Naive B cell (primary cell): ENCODE data around the gene ARMC6. TPM values are rescaled to one million over a fixed set of nuclear protein-coding genes. Genes with fewer than 3 reads are reported as not detected.

ENCODE experiments used
- ATAC-seq, 2 donors: fragments of 150-1000 bp; cut with Tn5 transposase; 2 replicates each; pipeline ENCODE4 v1.10.0; 2021; ENCODE audit warnings: low read depth in 2 of 2, mild to moderate bottlenecking in 2 of 2, moderate library complexity in 2 of 2
- DNase-seq: peaks from one replicate; pipeline ENCODE4 v3.0.0; 2022
- H3K27ac Mint-ChIP-seq, 6 donors: one replicate each; pipeline ENCODE4 v1.8.0; 2020 to 2022; ENCODE audit warnings: mild to moderate bottlenecking in 6 of 6, mixed read lengths in 6 of 6, moderate library complexity in 5 of 6, inconsistent platforms in 2 of 6
- H3K27me3 Mint-ChIP-seq, 3 donors: one replicate each; pipeline ENCODE4 v1.8.0; 2021 to 2022; ENCODE audit warnings: mixed read lengths in 3 of 3, mild to moderate bottlenecking in 1 of 3
- H3K36me3 Mint-ChIP-seq, 2 donors: one replicate each; pipeline ENCODE4 v1.8.0; 2020 to 2022; ENCODE audit warnings: mixed read lengths in 2 of 2, inconsistent platforms in 1 of 2, mild to moderate bottlenecking in 1 of 2
- H3K4me1 Mint-ChIP-seq, 3 donors: one replicate each; pipeline ENCODE4 v1.8.0; 2020 to 2022; ENCODE audit warnings: mixed read lengths in 3 of 3, inconsistent platforms in 1 of 3, mild to moderate bottlenecking in 1 of 3, moderate library complexity in 1 of 3
- H3K4me3 Mint-ChIP-seq, 8 donors: one replicate each; pipeline ENCODE4 v1.8.0; 2020 to 2022; ENCODE audit warnings: mild to moderate bottlenecking in 8 of 8, mixed read lengths in 8 of 8, moderate library complexity in 8 of 8, inconsistent platforms in 2 of 8
- H3K9me3 Mint-ChIP-seq, 7 donors: one replicate each; pipeline ENCODE4 v1.8.0; 2020 to 2022; ENCODE audit warnings: mixed read lengths in 7 of 7, mild to moderate bottlenecking in 5 of 7, inconsistent platforms in 2 of 7, moderate library complexity in 1 of 7
- polyA plus RNA-seq, 6 donors: library from polyadenylated mRNA; unstranded; fragments of 300-500 nt; fragmentation: Illumina TruSeq; gene quantifications; one replicate each; pipeline ENCODE4 v1.2.3, GENCODE V29; 2021; ENCODE audit warnings: low read depth in 6 of 6

Gene ARMC6
- polyA plus RNA-seq, 6 donors from 2014 or later: 23.6 to 37.9 (median 28.6) TPM

DNA sequence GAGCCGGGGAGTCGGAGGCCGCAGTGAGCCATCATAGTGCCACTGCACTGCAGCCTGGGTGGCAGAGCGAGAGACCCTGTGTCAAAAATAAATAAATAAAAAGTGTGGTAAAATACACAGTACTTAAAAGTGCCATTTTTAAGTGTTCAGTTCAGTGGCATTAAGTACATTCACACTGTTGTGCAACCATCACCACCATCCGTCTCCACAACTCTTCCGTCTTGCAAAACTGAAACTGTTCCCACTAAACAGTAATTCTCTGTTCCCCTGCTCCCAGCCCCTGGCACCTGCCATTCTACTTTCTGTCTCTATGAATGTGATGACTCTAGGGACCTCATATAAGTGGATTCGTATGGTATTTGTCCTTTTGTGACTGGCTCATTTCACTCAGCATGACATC lies 43.7 kb downstream of the ARMC6 start:
- peak overlapping the region in 2 of 6 donors; percentile 8 to 74 for H3K27ac Mint-ChIP-seq
- peak overlapping the region in 1 of 8 donors; percentile 63 for H3K4me3 Mint-ChIP-seq
- H3K9me3 Mint-ChIP-seq: no peaks in the 10 kb centered on the region
- DNase-seq (no peak), ATAC-seq (no peak)
- H3K36me3 Mint-ChIP-seq: peaks cover 4 to 7% of the 10 kb centered on the region in 2 donors
- no peaks in the 10 kb centered on the region for H3K27me3 Mint-ChIP-seq
- peaks cover 44 to 74% (median 60%) of the 10 kb centered on the region in 3 donors for H3K4me1 Mint-ChIP-seq

DNA sequence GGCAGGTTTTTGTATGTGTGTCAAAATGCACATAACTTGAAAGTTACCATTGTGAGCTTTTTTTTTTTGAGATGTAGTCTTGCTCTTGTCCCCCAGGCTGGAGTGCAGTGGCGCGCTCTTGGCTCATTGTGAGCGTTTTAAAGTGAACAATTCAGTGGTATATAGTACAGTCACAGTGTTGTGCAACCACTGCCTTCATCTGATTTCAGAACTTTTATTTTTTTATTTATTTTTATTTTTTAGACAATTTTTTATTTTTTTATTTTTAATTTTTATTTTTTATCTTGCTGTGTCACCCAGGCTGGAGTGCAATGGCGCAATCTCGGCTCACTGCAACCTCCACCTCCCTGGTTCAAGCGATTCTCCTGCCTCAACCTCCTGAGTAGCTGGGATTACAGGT lies 45.4 kb downstream of the ARMC6 start:
- ATAC-seq (no peak), DNase-seq (no peak)
- Mint-ChIP-seq H3K27me3 (no peaks in the 10 kb centered on the region), H3K9me3 (no peaks in the 10 kb centered on the region), H3K27ac (no peak overlapping the region), H3K4me1 (peaks cover 39 to 74% (median 53%) of the 10 kb centered on the region in 3 donors), H3K36me3 (peaks cover 4 to 7% of the 10 kb centered on the region in 2 donors), H3K4me3 (no peak overlapping the region)

DNA sequence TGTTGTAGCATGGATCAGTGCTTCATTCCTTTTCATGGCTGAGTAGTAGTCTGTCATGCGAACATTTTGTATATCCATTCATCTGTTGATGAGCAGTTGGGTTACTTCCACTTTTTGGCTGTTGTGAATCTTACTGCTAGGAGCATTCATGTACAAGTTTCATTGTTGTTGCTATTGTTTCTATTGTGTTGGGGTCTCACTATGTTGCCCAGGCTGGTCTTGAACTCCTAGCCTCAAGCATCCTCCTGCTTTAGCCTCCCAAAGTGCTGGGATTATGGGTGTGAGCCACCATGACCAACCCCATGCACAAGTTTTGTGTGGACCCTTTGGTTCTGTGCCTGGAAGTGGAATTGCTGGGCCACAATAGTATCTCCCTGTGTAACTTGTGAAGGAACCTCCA lies 46.2 kb downstream of the ARMC6 start:
- Mint-ChIP-seq H3K4me1 (peaks cover 36 to 73% (median 49%) of the 10 kb centered on the region in 3 donors), H3K27ac (peak overlapping the region in 2 of 6 donors; percentile 62 to 86), H3K4me3 (peak overlapping the region in 1 of 8 donors; percentile 13)

DNA sequence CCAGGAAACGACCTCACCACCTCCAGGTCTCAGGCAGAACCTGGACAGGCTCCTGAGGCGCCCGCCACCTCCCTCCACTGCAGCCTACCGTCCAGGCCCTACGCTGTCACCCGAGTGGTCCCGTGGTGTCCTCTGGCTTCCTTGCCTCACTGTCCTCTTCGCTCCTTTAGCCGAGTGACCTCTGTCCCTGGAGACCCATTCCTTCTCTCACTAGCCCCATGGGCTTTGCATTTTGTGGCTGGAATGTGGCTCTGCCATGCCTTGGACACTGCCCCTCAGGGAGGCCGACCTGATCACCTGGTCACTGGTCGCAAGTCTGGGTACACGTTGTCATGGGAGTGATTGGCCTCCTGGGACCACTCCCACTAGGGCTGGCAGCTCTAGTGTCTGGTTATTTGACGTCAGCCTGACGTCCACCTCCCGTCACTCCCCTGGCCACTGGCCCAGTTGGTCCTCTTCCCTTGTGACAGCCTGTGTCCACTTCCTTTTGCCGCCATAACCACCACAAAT lies 48.3 kb downstream of the ARMC6 start:
- no peaks in the 10 kb centered on the region for H3K27me3 Mint-ChIP-seq
- no peak for ATAC-seq
- H3K9me3 Mint-ChIP-seq: no peaks in the 10 kb centered on the region
- H3K27ac Mint-ChIP-seq: peak overlapping the region in 3 of 6 donors; percentile 77 to 89 (median 86)
- peaks cover 4 to 7% of the 10 kb centered on the region in 2 donors for H3K36me3 Mint-ChIP-seq
- DNase-seq: no peak
- H3K4me3 Mint-ChIP-seq: no peak overlapping the region
- H3K4me1 Mint-ChIP-seq: peaks cover 26 to 67% (median 54%) of the 10 kb centered on the region in 3 donors

More for the DNA sequence above, 46.2 kb downstream of the ARMC6 start:
- no peak for DNase-seq
- no peaks in the 10 kb centered on the region for H3K9me3 Mint-ChIP-seq
- H3K27me3 Mint-ChIP-seq: no peaks in the 10 kb centered on the region
- ATAC-seq: no peak
- H3K36me3 Mint-ChIP-seq: peaks cover 4 to 7% of the 10 kb centered on the region in 2 donors

DNA sequence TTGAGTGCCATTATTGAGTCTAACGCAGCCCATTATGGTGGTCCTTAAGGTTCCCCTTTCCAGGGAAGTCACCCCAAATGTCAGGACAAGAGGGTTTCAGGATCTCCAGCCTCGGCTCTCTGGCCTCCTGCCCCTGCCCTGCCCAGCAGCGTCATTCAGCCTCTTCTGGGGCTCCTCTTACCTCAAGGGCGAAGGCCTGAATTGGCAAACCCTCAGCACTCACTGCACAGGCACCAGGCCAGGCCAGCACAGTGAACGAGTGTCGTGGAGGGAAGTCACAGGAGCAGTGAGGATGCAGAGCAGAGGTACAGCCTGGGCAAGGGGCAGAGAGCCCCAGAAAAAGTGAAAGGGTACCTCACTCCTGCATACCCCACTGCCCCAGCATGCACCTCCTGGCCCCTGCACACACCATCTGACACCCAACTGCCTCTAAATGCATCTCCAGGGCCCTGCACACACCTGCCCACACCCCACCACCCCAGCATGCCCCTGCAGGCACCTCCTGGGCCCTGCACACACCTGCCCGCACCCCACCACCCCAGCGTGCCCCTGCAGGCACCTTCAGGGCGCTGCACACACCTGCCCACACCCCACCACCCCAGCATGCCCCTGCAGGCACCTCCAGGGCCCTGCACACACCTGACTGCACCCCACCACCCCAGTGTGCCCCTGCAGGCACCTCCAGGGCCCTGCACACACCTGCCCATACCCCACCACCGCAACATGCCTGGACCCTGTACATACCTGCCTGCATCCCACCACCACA lies 50.2 kb downstream of the ARMC6 start:
- Mint-ChIP-seq H3K36me3 (peaks cover 0 to 4% of the 10 kb centered on the region in 2 donors), H3K4me1 (peaks cover 21 to 60% (median 40%) of the 10 kb centered on the region in 3 donors), H3K9me3 (no peaks in the 10 kb centered on the region), H3K27me3 (no peaks in the 10 kb centered on the region), H3K4me3 (peak overlapping the region in 1 of 8 donors; percentile 55), H3K27ac (no peak overlapping the region)
- DNase-seq: no peak
- no peak for ATAC-seq

DNA sequence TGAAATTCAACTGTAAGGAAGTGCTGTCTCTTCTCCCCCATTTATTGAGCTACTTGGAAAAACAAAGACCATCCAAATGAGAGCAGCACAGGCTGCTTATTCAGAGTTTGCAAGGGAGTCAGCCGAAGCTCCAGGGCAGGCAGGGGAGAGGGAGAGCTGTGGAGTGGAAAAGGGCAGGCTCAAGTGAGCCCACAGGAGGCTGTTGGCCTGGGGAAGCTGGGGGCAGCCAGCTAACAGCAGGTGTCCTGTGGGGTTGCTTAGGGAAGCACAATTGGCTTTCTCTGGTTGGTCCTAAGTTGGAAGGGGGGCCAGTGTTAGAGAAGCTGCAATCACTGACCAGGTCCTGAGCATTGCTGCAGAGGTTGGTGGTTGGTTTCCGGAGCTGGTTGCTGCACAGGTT lies 54.3 kb downstream of the ARMC6 start:
- Mint-ChIP-seq H3K27ac (peak overlapping the region in 1 of 6 donors; percentile 97), H3K4me1 (peaks cover 7 to 39% (median 19%) of the 10 kb centered on the region in 3 donors), H3K36me3 (no peaks in the 10 kb centered on the region), H3K27me3 (no peaks in the 10 kb centered on the region), H3K4me3 (no peak overlapping the region), H3K9me3 (no peaks in the 10 kb centered on the region)
- no peak for DNase-seq
- no peak for ATAC-seq

DNA sequence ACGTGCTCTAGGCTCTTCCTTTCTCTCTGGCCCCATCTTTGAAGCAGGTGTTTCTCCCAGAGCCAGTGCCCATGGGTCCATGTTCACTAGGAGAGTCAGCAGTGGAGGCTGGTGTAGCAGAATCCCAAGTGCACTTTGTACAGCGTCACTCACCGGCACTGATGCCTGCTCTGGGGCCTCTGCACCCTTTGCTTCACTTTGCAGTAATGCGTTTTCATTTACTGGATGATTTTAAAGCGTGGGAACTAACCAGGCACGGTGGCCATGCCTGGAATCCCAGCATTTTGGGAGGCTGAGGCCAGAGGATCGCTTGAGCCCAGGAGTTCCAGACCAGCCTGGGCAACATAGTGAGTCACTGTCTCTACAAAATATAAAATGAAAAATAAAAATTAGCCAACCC lies 61.1 kb downstream of the ARMC6 start:
- ATAC-seq: no peak
- DNase-seq: no peak
- H3K4me1 Mint-ChIP-seq: peaks cover 0 to 16% (median 8%) of the 10 kb centered on the region in 3 donors
- peak overlapping the region in 1 of 8 donors; percentile 75 for H3K4me3 Mint-ChIP-seq
- no peaks in the 10 kb centered on the region for H3K36me3 Mint-ChIP-seq
- H3K9me3 Mint-ChIP-seq: no peaks in the 10 kb centered on the region
- H3K27ac Mint-ChIP-seq: peak overlapping the region in 1 of 6 donors; percentile 60
- no peaks in the 10 kb centered on the region for H3K27me3 Mint-ChIP-seq

DNA sequence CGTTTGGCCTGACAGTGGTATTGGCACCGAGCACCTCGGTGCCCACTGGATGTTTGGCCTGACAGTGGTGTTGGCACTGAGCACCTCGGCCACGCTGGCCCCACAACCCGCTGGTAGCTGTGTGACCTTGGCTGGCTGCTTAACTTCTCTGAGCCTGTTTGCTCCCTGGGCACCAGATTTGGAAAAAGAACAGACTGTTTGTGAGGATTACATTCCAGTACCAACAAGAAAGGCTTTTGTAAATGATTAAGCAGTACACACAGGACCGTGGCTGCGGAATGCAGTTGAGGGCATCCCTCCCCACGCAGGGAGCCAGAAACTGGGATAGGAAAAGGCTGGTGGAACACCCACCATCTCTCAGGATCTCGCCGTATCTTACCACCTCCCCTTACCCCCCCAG lies 62.3 kb downstream of the ARMC6 start:
- H3K4me1 Mint-ChIP-seq: peaks cover 0 to 22% (median 12%) of the 10 kb centered on the region in 3 donors
- DNase-seq (no peak), ATAC-seq (no peak)
- H3K9me3 Mint-ChIP-seq: no peaks in the 10 kb centered on the region
- H3K27ac Mint-ChIP-seq: no peak overlapping the region
- H3K4me3 Mint-ChIP-seq: no peak overlapping the region
- no peaks in the 10 kb centered on the region for H3K27me3 Mint-ChIP-seq
- peaks cover 0 to 7% of the 10 kb centered on the region in 2 donors for H3K36me3 Mint-ChIP-seq

DNA sequence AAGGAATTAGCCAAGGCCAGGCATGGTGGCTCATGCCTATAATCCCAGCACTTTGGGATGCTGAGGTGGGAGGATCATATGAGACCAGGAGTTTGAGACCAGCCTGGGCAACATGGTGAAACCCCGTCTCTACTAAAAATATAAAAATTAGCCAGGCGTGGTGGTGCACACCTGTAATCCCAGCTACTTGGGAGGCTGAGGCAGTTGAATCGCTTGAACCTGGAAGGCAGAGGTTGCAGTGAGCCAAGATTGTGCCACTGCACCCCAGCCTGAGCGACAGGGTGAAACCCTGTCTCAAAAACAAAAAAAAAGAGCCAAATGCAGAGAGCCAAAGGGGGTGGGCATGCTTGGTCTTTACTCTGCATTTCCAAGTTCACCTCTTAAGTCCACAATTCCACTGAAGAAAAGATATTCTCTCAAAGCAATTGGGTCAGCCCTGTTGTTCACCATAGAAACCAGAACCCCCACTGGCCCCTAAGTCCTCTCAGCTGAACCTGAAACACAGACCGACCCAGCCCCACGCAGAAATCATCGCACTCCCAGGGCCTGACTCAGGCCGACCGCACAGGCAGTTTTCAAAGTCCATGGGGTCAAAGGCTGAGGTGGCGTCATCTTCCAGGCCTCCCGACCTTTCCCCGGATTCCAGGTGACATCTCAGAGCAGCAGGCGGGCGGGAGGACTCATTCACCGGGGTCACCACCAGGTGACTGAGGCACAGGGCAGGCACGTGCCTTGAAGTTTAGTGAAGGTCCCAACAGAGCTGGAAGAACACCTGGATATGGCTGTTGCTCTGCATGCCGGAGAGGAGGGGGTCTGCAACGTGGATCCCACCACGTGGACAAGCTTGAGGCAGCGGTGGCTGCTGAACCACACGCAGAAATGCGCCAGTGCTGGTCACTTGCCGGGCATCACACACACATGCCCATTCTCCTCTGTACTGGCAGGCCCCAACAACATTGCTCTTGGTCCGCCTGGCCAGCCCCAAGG lies 63.5 kb downstream of the ARMC6 start:
- Mint-ChIP-seq H3K27ac (no peak overlapping the region), H3K27me3 (no peaks in the 10 kb centered on the region), H3K9me3 (no peaks in the 10 kb centered on the region), H3K4me3 (no peak overlapping the region), H3K4me1 (peaks cover 0 to 21% (median 11%) of the 10 kb centered on the region in 3 donors), H3K36me3 (peaks cover 0 to 7% of the 10 kb centered on the region in 2 donors)
- ATAC-seq: no peak
- DNase-seq: no peak

DNA sequence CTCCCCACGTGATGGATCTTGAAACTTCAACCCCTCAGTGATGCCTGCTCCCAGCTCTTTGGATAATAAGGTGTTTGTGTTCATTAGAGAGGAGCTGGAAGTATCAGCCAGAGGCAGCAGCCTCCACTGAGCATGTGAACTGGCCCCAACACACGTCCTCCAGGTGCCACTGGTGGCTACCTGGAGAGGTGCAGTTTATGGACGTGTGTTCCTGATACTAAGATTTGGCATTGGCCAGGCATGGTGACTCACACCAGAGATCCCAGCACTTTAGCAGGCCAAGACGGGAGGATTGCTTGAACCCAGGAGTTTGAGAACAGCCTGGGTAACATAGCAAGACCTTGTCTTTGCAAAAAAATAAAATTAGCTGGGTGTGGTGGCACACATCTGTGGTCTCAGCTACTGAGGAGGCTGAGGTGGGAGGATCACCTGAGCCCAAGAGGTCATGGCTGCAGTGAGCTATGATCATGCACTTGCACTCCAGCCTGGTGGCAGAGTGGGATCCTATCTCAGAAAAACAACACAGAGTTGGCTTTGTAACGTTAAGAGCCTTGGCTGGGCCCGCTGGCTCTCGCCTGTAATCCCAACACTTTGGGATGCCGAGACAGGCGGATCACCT lies 64.8 kb downstream of the ARMC6 start:
- no peak for DNase-seq
- Mint-ChIP-seq H3K4me1 (peaks cover 0 to 11% (median 8%) of the 10 kb centered on the region in 3 donors), H3K27ac (no peak overlapping the region), H3K9me3 (no peaks in the 10 kb centered on the region), H3K36me3 (peaks cover 0 to 7% of the 10 kb centered on the region in 2 donors), H3K4me3 (no peak overlapping the region), H3K27me3 (no peaks in the 10 kb centered on the region)
- no peak for ATAC-seq

DNA sequence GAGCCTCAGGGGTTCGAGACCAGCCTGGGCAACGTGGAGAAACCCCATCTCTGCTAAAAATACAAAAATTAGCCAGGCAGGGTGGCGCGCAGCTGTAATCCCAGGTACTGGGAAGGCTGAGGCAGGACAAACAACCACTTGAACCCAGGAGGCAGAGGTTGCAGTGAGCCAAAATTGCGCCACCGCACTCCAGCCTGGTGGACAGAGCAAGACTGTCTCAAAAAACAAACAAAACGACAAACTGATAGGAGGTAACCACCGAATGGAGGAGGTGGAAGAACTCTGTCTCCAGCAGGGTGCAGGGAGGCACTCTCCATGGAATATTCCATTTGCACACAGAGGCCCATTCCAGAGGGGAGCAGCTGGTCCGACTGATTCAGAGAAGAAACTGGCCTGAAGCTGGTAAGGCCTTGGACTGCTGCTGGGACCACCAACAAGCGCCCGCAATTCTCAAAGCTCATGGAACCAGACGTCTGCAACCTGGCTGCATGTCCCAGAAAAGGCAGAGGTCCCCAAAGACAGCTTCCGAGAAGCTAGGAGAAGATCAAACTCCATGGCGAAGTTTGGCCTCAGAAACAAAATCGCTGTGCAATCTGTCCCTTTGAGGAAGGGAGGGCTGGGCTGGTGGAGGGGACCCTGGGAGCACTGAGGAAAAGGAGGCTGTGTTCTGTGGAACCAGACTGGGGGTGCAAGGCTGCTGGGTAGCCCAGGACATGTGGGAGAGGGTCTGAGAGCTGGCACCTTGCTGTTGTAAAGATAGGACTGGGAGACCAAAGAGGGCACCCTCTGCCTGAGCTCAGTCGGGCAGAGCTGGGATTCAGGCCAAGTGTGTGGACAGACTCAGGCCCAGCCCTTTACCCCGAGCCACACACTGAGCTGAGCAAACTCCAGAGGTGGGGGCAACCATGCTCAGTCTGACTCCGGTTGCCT lies 65.6 kb downstream of the ARMC6 start:
- no peak overlapping the region for H3K27ac Mint-ChIP-seq
- H3K36me3 Mint-ChIP-seq: peaks cover 0 to 7% of the 10 kb centered on the region in 2 donors
- no peak for DNase-seq
- H3K4me1 Mint-ChIP-seq: peaks cover 0 to 11% (median 4%) of the 10 kb centered on the region in 3 donors
- ATAC-seq: no peak
- no peaks in the 10 kb centered on the region for H3K27me3 Mint-ChIP-seq
- H3K9me3 Mint-ChIP-seq: no peaks in the 10 kb centered on the region
- H3K4me3 Mint-ChIP-seq: no peak overlapping the region

DNA sequence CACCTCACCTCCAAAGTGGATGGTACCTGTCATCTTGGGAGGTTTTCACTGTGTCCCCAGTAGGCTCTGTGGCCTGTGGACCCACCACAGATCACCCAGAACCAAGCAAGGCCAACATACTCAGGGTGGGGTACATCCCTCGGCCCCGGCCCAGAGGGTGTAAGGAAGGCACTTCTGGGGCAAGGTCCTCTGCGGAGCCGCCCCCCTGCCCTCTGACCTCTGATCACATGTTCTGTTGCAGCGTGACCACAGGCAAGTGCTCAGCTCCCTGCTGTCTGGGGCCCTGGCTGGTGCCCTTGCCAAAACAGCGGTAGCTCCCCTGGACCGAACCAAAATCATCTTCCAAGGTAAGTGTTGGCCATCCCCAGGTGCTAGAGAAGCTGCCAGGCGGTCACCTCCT lies 68.1 kb downstream of the ARMC6 start:
- Mint-ChIP-seq H3K27me3 (no peaks in the 10 kb centered on the region), H3K4me3 (peak overlapping the region in 1 of 8 donors; percentile 42), H3K36me3 (peaks cover 0 to 7% of the 10 kb centered on the region in 2 donors), H3K27ac (no peak overlapping the region), H3K9me3 (no peaks in the 10 kb centered on the region), H3K4me1 (peaks cover 0 to 16% (median 8%) of the 10 kb centered on the region in 3 donors)
- ATAC-seq (no peak), DNase-seq (no peak)
